DND-41 (cell line): ENCODE results near the gene SVIL.

Source experiments
- ATAC-seq: fragments of 200-7000 bp; cut with Tn5 transposase; 3 replicates; pipeline ENCODE4 v1.9.1; 2021; ENCODE audit warnings: low read depth; ENCODE audit not compliant: insufficient read depth
- DNase-seq: peaks from one replicate; pipeline ENCODE4 v3.0.0-alpha.2; 2020
- H2AFZ ChIP-seq: 2 replicates; pipeline ENCODE4 v1.6.0; 2012; ENCODE audit warnings: low read depth, low read length
- H3K27ac ChIP-seq: 2 replicates; pipeline ENCODE4 v1.5.1; 2012; ENCODE audit warnings: low read length, inconsistent platforms
- H3K27me3 ChIP-seq: fragments of 200-600 bp; sonication (generic); 2 replicates; pipeline ENCODE4 v1.6.0; 2012; ENCODE audit warnings: low read length, mild to moderate bottlenecking, inconsistent platforms; ENCODE audit not compliant: insufficient read depth, poor library complexity
- H3K36me3 ChIP-seq: 2 replicates; pipeline ENCODE4 v1.5.1; 2012; ENCODE audit warnings: low read length, inconsistent platforms; ENCODE audit not compliant: insufficient read depth
- H3K4me1 ChIP-seq: 2 replicates; pipeline ENCODE4 v1.5.1; 2012; ENCODE audit warnings: mild to moderate bottlenecking, low read length; ENCODE audit not compliant: insufficient read depth
- H3K4me2 ChIP-seq: 2 replicates; pipeline ENCODE4 v1.6.0; 2012; ENCODE audit warnings: mild to moderate bottlenecking, moderate library complexity, low read length, inconsistent platforms; ENCODE audit not compliant: insufficient read depth
- H3K4me3 ChIP-seq, 2 experiments: fragments of 200-600 bp in 1 of 2; shearing (Covaris generic) in 1 of 2; 2 replicates each; pipeline ENCODE4 v1.5.1; 2012 to 2016; ENCODE audit warnings: inconsistent platforms in 2 of 2, low read length in 2 of 2, mild to moderate bottlenecking in 2 of 2, low read depth in 1 of 2, moderate library complexity in 1 of 2
- H3K79me2 ChIP-seq: 2 replicates; pipeline ENCODE4 v1.6.0; 2012; ENCODE audit warnings: low read length, inconsistent platforms; ENCODE audit not compliant: insufficient read depth
- H3K9ac ChIP-seq: 2 replicates; pipeline ENCODE4 v1.6.0; 2012; ENCODE audit warnings: low read depth, mild to moderate bottlenecking, inconsistent platforms, low read length, moderate library complexity
- H3K9me3 ChIP-seq: 2 replicates; pipeline ENCODE4 v1.5.1; 2012; ENCODE audit warnings: low read length, moderate library complexity, mild to moderate bottlenecking, inconsistent platforms; ENCODE audit not compliant: insufficient read depth, severe bottlenecking
- H4K20me1 ChIP-seq: 2 replicates; pipeline ENCODE4 v1.6.0; 2012; ENCODE audit warnings: low read length; ENCODE audit not compliant: insufficient read depth
- EZH2 ChIP-seq: IDR thresholded peaks from 3 replicates; pipeline ENCODE4 v1.6.1; 2012; ENCODE audit warnings: borderline replicate concordance, low read depth, mild to moderate bottlenecking, moderate library complexity, low read length, inconsistent platforms; ENCODE audit not compliant: severe bottlenecking
- TF ChIP-seq, protein P1 (sequence below): IDR thresholded peaks from 2 replicates; pipeline ENCODE4 v1.5.1; 2012; ENCODE audit warnings: borderline replicate concordance, low read length, moderate library complexity, mild to moderate bottlenecking; ENCODE audit not compliant: poor library complexity, severe bottlenecking; ENCODE audit errors: extremely low read depth

SVIL gene

DNA sequence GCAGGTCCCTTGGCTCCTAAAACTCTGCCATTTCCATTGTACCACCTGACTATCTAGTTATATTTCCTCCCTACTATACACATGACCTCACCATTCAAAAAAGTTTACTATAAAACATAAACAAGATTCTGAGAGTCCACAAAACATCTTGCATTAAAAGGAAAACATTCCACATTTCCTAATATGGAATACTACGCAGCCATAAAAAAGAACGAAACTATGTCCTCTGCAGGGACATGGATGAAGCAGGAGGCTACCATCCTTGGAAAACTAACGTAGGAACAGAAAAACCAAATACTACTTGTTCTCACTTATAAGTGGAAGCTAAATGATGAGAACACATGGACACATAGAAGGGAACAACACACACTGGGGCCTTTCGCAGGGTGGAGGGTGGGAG, 48.3 kb downstream of the SVIL start:
- no peak for TF ChIP-seq EZH2
- TF ChIP-seq, protein P1, sequence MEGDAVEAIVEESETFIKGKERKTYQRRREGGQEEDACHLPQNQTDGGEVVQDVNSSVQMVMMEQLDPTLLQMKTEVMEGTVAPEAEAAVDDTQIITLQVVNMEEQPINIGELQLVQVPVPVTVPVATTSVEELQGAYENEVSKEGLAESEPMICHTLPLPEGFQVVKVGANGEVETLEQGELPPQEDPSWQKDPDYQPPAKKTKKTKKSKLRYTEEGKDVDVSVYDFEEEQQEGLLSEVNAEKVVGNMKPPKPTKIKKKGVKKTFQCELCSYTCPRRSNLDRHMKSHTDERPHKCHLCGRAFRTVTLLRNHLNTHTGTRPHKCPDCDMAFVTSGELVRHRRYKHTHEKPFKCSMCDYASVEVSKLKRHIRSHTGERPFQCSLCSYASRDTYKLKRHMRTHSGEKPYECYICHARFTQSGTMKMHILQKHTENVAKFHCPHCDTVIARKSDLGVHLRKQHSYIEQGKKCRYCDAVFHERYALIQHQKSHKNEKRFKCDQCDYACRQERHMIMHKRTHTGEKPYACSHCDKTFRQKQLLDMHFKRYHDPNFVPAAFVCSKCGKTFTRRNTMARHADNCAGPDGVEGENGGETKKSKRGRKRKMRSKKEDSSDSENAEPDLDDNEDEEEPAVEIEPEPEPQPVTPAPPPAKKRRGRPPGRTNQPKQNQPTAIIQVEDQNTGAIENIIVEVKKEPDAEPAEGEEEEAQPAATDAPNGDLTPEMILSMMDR: no peak
- H3K9ac ChIP-seq: no peak overlapping the region
- H3K4me1 ChIP-seq: peaks cover 20% of the 10 kb centered on the region
- H3K36me3 ChIP-seq: no peaks in the 10 kb centered on the region
- H3K4me3 ChIP-seq: no peak overlapping the region
- DNase-seq: no peak
- no peak overlapping the region for H3K27ac ChIP-seq
- no peak overlapping the region for H3K4me2 ChIP-seq
- H3K9me3 ChIP-seq: no peaks in the 10 kb centered on the region
- no peaks in the 10 kb centered on the region for H3K27me3 ChIP-seq
- peaks cover 13% of the 10 kb centered on the region; the same call in 1 of the 2 replicates for H3K79me2 ChIP-seq
- ATAC-seq: no peak
- H2AFZ ChIP-seq: no peak overlapping the region
- peaks cover 8% of the 10 kb centered on the region; the same call in 1 of the 2 replicates for H4K20me1 ChIP-seq

DNA sequence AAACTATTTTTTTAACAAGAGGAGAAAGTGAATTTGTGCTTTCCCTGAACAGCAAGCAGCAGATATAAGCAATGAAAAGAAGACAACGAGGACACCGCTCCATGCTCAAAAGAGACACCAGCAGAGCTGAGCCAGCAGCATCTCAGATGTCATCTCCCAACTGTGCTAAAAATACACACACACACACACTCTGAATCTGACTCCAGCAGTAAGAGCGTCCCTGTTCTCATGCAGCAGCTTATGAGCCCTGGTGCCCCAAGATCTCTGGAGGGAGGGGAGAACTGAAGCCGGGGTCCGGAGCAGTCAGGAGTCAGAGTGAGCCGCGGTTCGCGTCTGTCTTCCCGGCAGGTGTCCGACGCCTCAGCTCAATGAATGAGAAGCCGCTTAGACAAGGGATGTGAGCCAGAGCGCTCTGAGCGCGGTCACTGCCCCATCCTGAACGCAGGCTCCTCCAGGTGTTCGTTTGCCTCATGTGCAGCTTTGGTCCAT, 49.2 kb downstream of the SVIL start:
- Histone ChIP-seq H3K27ac (no peak overlapping the region), H3K4me3 (no peak overlapping the region), H3K9ac (no peak overlapping the region), H4K20me1 (peaks cover 7% of the 10 kb centered on the region; the same call in 1 of the 2 replicates), H3K79me2 (peaks cover 13% of the 10 kb centered on the region; the same call in 1 of the 2 replicates), H3K4me2 (no peak overlapping the region), H2AFZ (no peak overlapping the region), H3K36me3 (no peaks in the 10 kb centered on the region), H3K4me1 (peaks cover 13% of the 10 kb centered on the region), H3K27me3 (no peaks in the 10 kb centered on the region), H3K9me3 (no peaks in the 10 kb centered on the region)
- ATAC-seq (no peak), DNase-seq (no peak)
- TF ChIP-seq, protein P1: no peak
- no peak for TF ChIP-seq EZH2

DNA sequence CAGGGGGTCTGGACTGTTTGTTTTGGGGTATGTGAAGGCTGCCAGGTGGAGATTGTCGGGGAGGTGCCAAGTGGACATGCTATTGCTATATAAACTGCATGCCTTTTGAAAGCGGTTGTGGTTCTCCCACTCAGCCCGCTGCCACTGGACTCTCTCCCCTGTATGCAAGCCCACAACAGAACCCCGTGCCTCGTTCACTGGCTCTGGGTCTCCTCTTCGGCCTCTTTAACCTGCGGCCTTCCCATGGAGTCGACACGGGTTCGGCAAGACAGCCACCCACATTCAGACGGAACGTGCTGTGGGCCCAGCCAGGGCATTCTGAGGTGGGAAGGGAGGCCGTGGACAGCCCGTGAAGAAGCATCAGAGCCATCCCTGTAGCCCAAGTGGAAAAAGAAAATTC, 50.3 kb downstream of the SVIL start:
- peaks cover 2% of the 10 kb centered on the region for H3K4me1 ChIP-seq
- DNase-seq (no peak), ATAC-seq (no peak)
- no peak overlapping the region for H3K4me2 ChIP-seq
- TF ChIP-seq EZH2: no peak
- TF ChIP-seq, protein P1: no peak
- no peak overlapping the region for H3K4me3 ChIP-seq
- H4K20me1 ChIP-seq: peaks cover 7% of the 10 kb centered on the region; the same call in 1 of the 2 replicates
- H3K36me3 ChIP-seq: no peaks in the 10 kb centered on the region
- H3K9me3 ChIP-seq: no peaks in the 10 kb centered on the region
- no peak overlapping the region for H3K9ac ChIP-seq
- no peaks in the 10 kb centered on the region for H3K27me3 ChIP-seq
- peaks cover 10% of the 10 kb centered on the region; the same call in 1 of the 2 replicates for H3K79me2 ChIP-seq
- no peak overlapping the region for H2AFZ ChIP-seq
- H3K27ac ChIP-seq: no peak overlapping the region
